Stimulated activated CD8-positive, alpha-beta memory T cell treated with anti-CD3 and anti-CD28 coated beads, Interleukin-4, amount 100 ng/mL, for 48 hours (primary cell): ENCODE results near the gene SCNN1B.

Experiments used
- DNase-seq: peaks from one replicate; pipeline ENCODE4 v3.0.0-alpha.2; 2020

The SCNN1B gene

GRCh38 chr16:23410176-23410575, 108.1 kb downstream of the SCNN1B start:
- DNase-seq: no peak

GRCh38 chr16:23414731-23415130, 112.6 kb downstream of the SCNN1B start:
- no peak for DNase-seq

GRCh38 chr16:23416816-23417215, 114.7 kb downstream of the SCNN1B start:
- no peak for DNase-seq

GRCh38 chr16:23420011-23420410, 117.9 kb downstream of the SCNN1B start:
- DNase-seq: no peak

GRCh38 chr16:23423496-23424049, 121.5 kb downstream of the SCNN1B start:
- DNase-seq: no peak

GRCh38 chr16:23424292-23424958, 122.3 kb downstream of the SCNN1B start:
- no peak for DNase-seq

GRCh38 chr16:23428351-23428750, 126.2 kb downstream of the SCNN1B start:
- DNase-seq: no peak
